NCI-H2171 (cell line): ENCODE measurements around the gene RALA.
"Not testable (repeated sequence)": the region's sequence is repeated elsewhere in the genome, so short reads cannot be mapped to it uniquely, and the experiment has no call there.

ENCODE experiments used
- DNase-seq: peaks from one replicate; lab custom pipeline; 2025; lab: John Stamatoyannopoulos, UW

RALA gene

GRCh38 chr7:39727231-39728012 is 104.0 kb downstream of the RALA start:
- no peak for DNase-seq

GRCh38 chr7:39732837-39733804 is 109.7 kb downstream of the RALA start:
- DNase-seq, result peak; percentile 99

GRCh38 chr7:39733881-39734632 is 110.7 kb downstream of the RALA start:
- no peak for DNase-seq

GRCh38 chr7:39734633-39735004 is 111.2 kb downstream of the RALA start:
- DNase-seq, result no peak

GRCh38 chr7:39735903-39736302 is 112.5 kb downstream of the RALA start:
- DNase-seq, result no peak

GRCh38 chr7:39741942-39742623 is 118.7 kb downstream of the RALA start:
- no peak for DNase-seq

GRCh38 chr7:39744620-39745019 is 121.2 kb downstream of the RALA start:
- DNase-seq, result no peak

- DNase-seq, result no peak
Observed at GRCh38 chr7:39745320-39745719, 121.9 kb downstream of the RALA start.

GRCh38 chr7:39746103-39746819 is 122.9 kb downstream of the RALA start:
- peak; percentile 59 for DNase-seq

- no peak for DNase-seq
Observed at GRCh38 chr7:39749177-39749576, 125.8 kb downstream of the RALA start.

GRCh38 chr7:39749717-39750116 is 126.3 kb downstream of the RALA start:
- no peak for DNase-seq

- no peak for DNase-seq
Observed at GRCh38 chr7:39750253-39751077, 127.1 kb downstream of the RALA start.

- not testable (repeated sequence) for DNase-seq
Observed at GRCh38 chr7:39753237-39753636, 129.9 kb downstream of the RALA start.

GRCh38 chr7:39753823-39754325 is 130.5 kb downstream of the RALA start:
- DNase-seq, result no peak

GRCh38 chr7:39754326-39755120 is 131.2 kb downstream of the RALA start:
- no peak for DNase-seq

- DNase-seq, result no peak
Observed at GRCh38 chr7:39757604-39758003, 134.2 kb downstream of the RALA start.
